22Rv1 (cell line): ENCODE measurements around the gene MTERF4.

ENCODE experiments used
- H3K27ac ChIP-seq: fragments of 450-650 bp; 2 replicates; pipeline ENCODE4 v1.5.1; 2017
- CTCF ChIP-seq: fragments of 450-650 bp; IDR thresholded peaks from 2 replicates; pipeline ENCODE4 v1.5.1; 2017; ENCODE audit warnings: mild to moderate bottlenecking
- ZFX ChIP-seq: fragments of 450-650 bp; IDR thresholded peaks from 2 replicates; pipeline ENCODE4 v1.6.1; 2017; ENCODE audit warnings: antibody characterized with exemption, borderline replicate concordance

Gene MTERF4

GRCh38 chr2:241070361-241070760, 31.7 kb downstream of the MTERF4 start:
- TF ChIP-seq ZFX (no peak), CTCF (no peak)
- H3K27ac ChIP-seq: peak overlapping the region; percentile 40

- H3K27ac ChIP-seq: peak overlapping the region; percentile 40; the same call in 1 of the 2 replicates
- TF ChIP-seq ZFX (no peak), CTCF (no peak)
Observed at GRCh38 chr2:241069821-241070281, 32.2 kb downstream of the MTERF4 start.

GRCh38 chr2:241068942-241069810, 32.9 kb downstream of the MTERF4 start:
- TF ChIP-seq ZFX (no peak), CTCF (no peak)

GRCh38 chr2:241068136-241068941, 33.7 kb downstream of the MTERF4 start:
- no peak for TF ChIP-seq ZFX
- TF ChIP-seq CTCF: no peak
- H3K27ac ChIP-seq: no peak overlapping the region

More at GRCh38 chr2:241068942-241069810, 32.9 kb downstream of the MTERF4 start:
- peak overlapping the region; percentile 40; the same call in 1 of the 2 replicates for H3K27ac ChIP-seq

- TF ChIP-seq CTCF (no peak), ZFX (no peak)
- no peak overlapping the region for H3K27ac ChIP-seq
Observed at GRCh38 chr2:241067501-241068135, 34.5 kb downstream of the MTERF4 start.

- TF ChIP-seq CTCF (no peak), ZFX (no peak)
- no peak overlapping the region for H3K27ac ChIP-seq
Observed at GRCh38 chr2:241066893-241067341, 35.2 kb downstream of the MTERF4 start.
